SKM-1 treated with dmso at 0.1 percent for 144 hours (cell line): ENCODE results near the gene VSIG10L2.
"Not testable (repeated sequence)": the region's sequence is repeated elsewhere in the genome, so short reads cannot be mapped to it uniquely, and the experiment has no call there.

ENCODE experiments used
- DNase-seq: peaks from one replicate; lab custom pipeline; 2025; ENCODE audit not compliant: unreplicated experiment; lab: John Stamatoyannopoulos, UW

The VSIG10L2 gene

GRCh38 chr11:125959511-125959910 is 13.7 kb downstream of the VSIG10L2 start:
- DNase-seq = no peak

DNA sequence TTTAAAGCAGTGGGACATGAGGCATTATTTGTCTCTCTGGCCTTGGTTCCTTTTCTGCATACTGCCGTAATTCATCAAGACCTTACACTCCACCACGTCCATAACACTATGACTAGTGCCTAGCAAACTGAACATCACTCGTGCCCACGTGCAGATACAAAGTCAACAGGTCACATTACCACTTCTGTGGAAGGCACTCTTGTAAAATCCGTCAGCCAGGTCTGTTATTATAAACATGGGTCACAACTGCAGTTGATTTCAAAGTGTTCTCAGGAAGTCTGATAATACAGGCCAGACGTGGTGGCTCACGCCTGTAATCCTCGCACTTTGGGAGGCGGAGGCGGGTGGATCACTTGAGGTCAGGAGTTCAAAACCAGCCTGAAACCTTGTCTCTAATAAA is 14.1 kb downstream of the VSIG10L2 start:
- DNase-seq = no peak

DNA sequence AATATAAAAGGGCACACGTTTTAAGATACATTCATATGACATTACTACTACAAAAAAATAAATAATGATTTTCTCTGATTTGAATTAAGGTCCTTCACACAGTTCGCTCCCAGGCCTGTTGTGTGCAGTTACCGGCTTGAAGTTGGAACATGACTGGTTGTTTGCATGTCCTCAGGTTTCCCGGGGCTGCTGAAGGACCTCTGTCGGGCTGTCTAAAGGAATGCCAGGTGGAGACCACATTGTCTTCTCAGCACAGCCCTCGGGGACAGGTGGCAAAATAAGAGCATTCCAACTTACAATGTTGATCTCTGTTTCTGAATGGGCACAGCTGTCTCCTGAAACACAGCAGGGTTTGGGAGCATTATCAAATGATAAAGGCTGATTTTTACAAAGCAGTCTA is 14.9 kb downstream of the VSIG10L2 start:
- no peak for DNase-seq

- no peak for DNase-seq
Measured at GRCh38 chr11:125967515-125967914, 21.7 kb downstream of the VSIG10L2 start.

- DNase-seq = peak; percentile 12
Measured at GRCh38 chr11:125968354-125968753, 22.5 kb downstream of the VSIG10L2 start.

GRCh38 chr11:125971618-125972017 is 25.8 kb downstream of the VSIG10L2 start:
- DNase-seq = no peak

DNA sequence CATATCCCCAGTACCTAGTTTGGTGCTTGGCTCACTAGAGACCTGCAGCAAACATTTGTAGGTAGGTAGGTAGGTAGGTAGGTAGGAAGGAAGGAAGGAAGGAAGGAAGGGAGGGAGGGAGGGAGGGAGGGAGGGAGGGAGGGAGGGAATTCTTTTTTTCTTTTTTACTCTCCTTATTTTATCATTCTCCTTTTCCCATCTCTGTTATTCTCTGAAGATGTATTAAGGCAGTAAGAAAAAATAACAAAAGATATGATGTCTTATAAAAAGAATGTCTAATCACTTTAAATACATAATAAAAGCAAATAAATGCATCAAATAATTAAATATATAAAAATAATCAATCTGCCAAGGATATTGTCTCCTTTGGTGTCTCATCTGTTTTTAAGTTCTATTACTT is 28.4 kb downstream of the VSIG10L2 start:
- DNase-seq = no peak

DNA sequence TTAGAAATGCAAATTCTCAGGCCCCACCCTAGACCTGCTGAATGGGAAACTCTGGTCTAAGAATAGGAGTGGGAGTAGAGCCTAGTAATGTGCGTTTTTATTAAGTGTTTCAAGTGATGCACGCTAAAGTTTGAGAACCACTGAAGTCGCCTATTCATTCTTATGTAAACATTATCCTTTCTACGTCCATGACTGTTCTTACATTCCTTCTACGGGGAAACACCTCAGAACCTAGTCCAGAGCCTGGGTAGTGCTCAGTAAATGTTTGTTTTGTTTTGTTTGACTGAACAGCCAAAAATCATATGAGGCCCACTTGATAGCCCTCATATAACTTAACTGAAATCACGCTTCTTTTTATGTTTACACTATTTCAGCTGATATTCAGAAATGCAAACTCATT is 29.8 kb downstream of the VSIG10L2 start:
- DNase-seq = no peak

DNA sequence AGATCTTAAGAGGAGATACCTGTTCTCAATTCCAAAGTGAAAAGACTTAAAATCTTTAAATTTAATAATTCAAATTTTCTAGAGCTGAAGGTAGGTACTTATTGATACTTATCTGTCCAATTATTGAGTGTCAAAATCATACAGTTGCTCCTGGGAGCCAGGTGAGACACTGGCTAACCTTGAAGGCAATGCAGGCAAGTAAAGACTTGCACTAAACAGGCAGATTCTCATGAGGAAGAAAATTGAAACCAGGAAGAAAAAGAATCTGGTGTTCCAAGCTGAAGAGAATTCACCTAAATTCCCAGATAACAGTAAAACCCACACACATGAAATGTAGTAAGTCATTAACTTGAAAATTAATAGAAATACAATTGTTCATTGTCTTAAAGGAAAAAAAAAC is 30.3 kb downstream of the VSIG10L2 start:
- DNase-seq = no peak

- no peak for DNase-seq
Measured at GRCh38 chr11:125977333-125977732, 31.5 kb downstream of the VSIG10L2 start.

- DNase-seq = no peak
Measured at GRCh38 chr11:125978181-125978716, 32.4 kb downstream of the VSIG10L2 start.

- no peak for DNase-seq
Measured at GRCh38 chr11:125978778-125979407, 33.0 kb downstream of the VSIG10L2 start.

DNA sequence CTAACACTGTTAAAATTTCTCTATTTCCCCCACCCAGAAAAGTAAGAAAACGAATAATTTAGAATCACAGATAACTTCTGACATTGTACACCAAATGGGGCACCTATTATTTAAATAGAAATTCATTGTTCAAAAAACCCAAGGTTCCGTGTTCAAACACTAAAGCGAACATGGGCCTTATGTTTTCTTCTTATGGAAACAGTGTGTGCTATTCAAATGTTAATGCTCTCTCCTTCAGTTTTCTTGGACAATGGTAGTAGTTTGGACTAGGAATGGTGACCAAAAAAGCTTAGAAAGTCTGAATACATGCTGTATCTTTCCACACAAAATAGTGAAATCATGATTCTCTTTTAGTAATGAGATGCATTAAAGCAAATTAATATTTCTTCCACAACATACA is 33.7 kb downstream of the VSIG10L2 start:
- no peak for DNase-seq

GRCh38 chr11:125980436-125980835 is 34.6 kb downstream of the VSIG10L2 start:
- no peak for DNase-seq

DNA sequence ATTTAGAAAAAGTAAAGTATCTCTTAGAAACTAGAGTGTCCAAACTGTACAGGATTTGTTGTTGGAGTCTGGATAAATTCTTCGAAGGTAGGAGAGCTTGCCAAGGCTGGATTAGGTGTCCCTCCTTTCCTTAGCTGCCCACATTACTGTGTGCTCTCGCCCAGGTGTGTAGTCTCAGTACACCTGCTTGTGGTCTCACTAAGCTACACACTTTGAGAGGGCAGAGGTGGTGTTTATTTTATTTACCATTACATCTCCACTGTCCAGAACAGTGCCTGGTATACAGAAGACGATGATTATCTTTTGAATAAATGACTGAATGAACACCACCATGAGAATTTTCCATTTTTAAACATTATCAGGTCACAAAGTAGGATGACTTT is 36.5 kb downstream of the VSIG10L2 start:
- DNase-seq = no peak

- DNase-seq = not testable (repeated sequence)
Measured at GRCh38 chr11:125985956-125986355, 40.1 kb downstream of the VSIG10L2 start.

DNA sequence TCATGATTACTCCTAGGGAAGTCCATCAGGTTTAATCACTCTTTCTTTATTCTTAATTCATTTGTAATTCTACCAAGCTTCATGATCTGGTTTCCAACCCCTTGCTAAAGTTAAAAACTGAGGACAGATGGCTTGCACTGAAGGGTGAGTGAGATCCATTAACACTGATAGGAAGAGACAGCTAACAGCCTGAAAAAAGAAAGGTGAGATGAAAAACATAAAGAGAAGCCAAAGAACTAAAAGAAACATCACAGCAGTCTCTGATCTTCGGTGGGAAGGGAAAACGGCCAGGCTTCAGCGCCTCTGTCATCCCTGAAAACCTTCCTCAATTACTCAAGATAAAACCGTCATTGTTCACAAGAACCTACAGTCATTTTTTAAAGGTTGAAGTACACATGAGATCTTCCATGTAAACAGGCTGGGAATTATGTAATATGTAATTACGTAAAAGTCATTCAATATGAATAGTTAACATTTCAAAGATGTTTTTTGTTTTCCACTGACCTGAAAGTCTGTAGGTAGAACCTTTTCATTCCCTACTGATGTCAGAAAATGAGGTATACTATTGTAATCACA is 41.3 kb downstream of the VSIG10L2 start:
- no peak for DNase-seq

- DNase-seq = no peak
Measured at GRCh38 chr11:125990244-125990643, 44.4 kb downstream of the VSIG10L2 start.

- no peak for DNase-seq
Measured at GRCh38 chr11:125992893-125993292, 47.0 kb downstream of the VSIG10L2 start.

GRCh38 chr11:125994509-125994908 is 48.7 kb downstream of the VSIG10L2 start:
- no peak for DNase-seq

DNA sequence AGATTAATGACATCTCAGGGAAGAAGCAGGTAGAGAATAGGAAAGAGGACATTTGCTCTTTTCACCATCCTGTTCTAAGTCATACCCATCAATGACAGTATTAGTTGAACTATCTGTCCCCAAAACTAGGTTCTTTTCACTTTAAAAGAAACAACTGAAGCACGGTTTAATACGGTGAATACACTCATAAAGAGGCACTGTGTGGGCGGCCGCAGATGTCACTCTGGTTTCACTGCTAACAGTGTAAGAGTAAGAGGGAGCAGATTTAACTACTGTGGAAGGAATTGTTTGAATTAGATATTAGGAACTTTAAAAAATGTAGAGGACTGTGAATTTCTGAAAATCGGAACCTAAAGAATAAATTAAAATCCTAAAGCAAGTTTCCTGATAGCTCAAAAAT is 49.5 kb downstream of the VSIG10L2 start:
- DNase-seq = no peak

DNA sequence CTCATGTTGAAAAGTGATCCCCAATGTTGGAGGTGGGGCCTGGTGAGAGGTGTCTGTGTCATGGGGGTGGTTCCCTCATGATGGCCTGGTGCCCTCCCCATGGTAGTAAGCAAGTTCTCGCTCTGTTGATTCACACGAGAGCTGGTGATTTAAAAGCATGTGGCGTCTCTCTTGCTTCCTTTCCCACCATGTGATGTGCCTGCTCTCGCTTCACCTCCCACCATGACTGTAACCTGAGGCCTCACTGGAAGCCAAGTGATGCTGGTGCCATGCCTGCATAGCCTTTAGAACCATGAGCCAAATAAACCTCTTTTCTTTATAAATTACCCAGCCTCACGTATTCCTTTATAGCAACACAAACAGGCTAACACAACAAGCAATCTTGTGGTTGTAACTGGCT is 52.4 kb downstream of the VSIG10L2 start:
- DNase-seq = no peak
